Activated B cell treated with CpG ODN at 0.5 μM for 24 hours (primary cell): Measurements from ENCODE around the gene EVI5L. TPM values are rescaled to one million over a fixed set of nuclear protein-coding genes. Genes with fewer than 3 reads are reported as not detected.

ENCODE experiments used
- ATAC-seq: fragments of 200-7000 bp; cut with Tn5 transposase; one replicate; pipeline ENCODE4 v1.10.0; 2021; ENCODE audit warnings: low read depth, mild to moderate bottlenecking, moderate library complexity
- CTCF ChIA-PET: fragments of 350-600 bp; sonication (Branson Sonifier 250); formaldehyde crosslinking; loops from one replicate; lab custom pipeline; 2021; ENCODE audit warnings: antibody characterized with exemption; lab: Charles Lee
- POLR2A ChIA-PET: fragments of 350-600 bp; sonication (Branson Sonifier 250); formaldehyde crosslinking; loops from one replicate; lab custom pipeline; 2021; ENCODE audit warnings: antibody characterized with exemption; lab: Charles Lee
- DNase-seq: peaks from one replicate; pipeline ENCODE4 v3.0.0; 2022
- H3K27ac Mint-ChIP-seq: one replicate; pipeline ENCODE4 v1.8.0; 2020; ENCODE audit warnings: mixed read lengths
- H3K27me3 Mint-ChIP-seq: one replicate; pipeline ENCODE4 v1.8.0; 2021; ENCODE audit warnings: mixed read lengths
- H3K36me3 Mint-ChIP-seq: one replicate; pipeline ENCODE4 v1.8.0; 2021; ENCODE audit warnings: low read depth, mixed read lengths
- H3K4me1 Mint-ChIP-seq: one replicate; pipeline ENCODE4 v1.8.0; 2021; ENCODE audit warnings: mixed read lengths
- H3K4me3 Mint-ChIP-seq: one replicate; pipeline ENCODE4 v1.8.0; 2020; ENCODE audit warnings: mild to moderate bottlenecking, mixed read lengths
- H3K9me3 Mint-ChIP-seq: one replicate; pipeline ENCODE4 v1.8.0; 2020; ENCODE audit warnings: mixed read lengths
- CTCF ChIP-seq: fragments of 200-600 bp; IDR thresholded peaks from one replicate; pipeline ENCODE4 v1.8.0; 2022; ENCODE audit warnings: antibody characterized with exemption, mild to moderate bottlenecking
- intact Hi-C: fragments of 100-400 bp; cut with micrococcal nuclease; formaldehyde crosslinking; loops from one replicate; pipeline ENCODE4 v1.15.1; 2024
- total RNA-seq: library from RNA; stranded (reverse); gene quantifications from 2 replicates; pipeline ENCODE4 v1.2.3, GENCODE V29; 2022

EVI5L gene
- total RNA-seq, 1 donor from 2014 or later, result 12.8 TPM

- H3K36me3 Mint-ChIP-seq, result peaks cover 25% of the 10 kb centered on the region
- ChIA-PET CTCF (interaction anchor here (0.8 to 1.6 kb wide), 6 partner anchors 13 to 254 kb away, joined by 3 to 7 read pairs (median 4); partner anchors contain the start of gene SNAPC2), POLR2A (interaction anchor here (0.6 to 1.6 kb wide), 11 partner anchors 11 to 804 kb away, joined by 3 to 30 read pairs (median 5); partner anchors contain the start of genes PET100, SNAPC2, TGFBR3L and TIMM44)
- intact Hi-C loops, result loop anchor here (1.0 kb wide), 7 partner anchors 17 to 306 kb away; partner anchors contain the start of genes CERS4, FCER2, SNAPC2 and TIMM44
- H3K27me3 Mint-ChIP-seq, result no peaks in the 10 kb centered on the region
- no peaks in the 10 kb centered on the region for H3K9me3 Mint-ChIP-seq
- TF ChIP-seq CTCF, result no peak
- H3K4me1 Mint-ChIP-seq, result peaks cover 33% of the 10 kb centered on the region
- peak within 1 kb of the TSS; percentile 91 for H3K27ac Mint-ChIP-seq
- H3K4me3 Mint-ChIP-seq, result peak within 1 kb of the TSS; percentile 89
- ATAC-seq (peak; percentile 91), DNase-seq (peak; percentile 99)
Measured at GRCh38 chr19:7903244-7904073, 73.4 kb downstream of the EVI5L start, which contains the start of gene MAP2K7. TSS of gene MAP2K7 (plus strand) at chr19:7903877. CDS start at chr19:7903945, 68 bp downstream.

- no peaks in the 10 kb centered on the region for H3K9me3 Mint-ChIP-seq
- H3K36me3 Mint-ChIP-seq, result peaks cover 25% of the 10 kb centered on the region
- ATAC-seq (peak; percentile 58), DNase-seq (no peak)
- H3K27ac Mint-ChIP-seq, result peak overlapping the region; percentile 83
- no peaks in the 10 kb centered on the region for H3K27me3 Mint-ChIP-seq
- intact Hi-C loops, result no loop called here
- H3K4me3 Mint-ChIP-seq, result peak overlapping the region; percentile 89
- ChIA-PET CTCF (interaction anchor here (0.8 to 1.6 kb wide), 6 partner anchors 12 to 255 kb away, joined by 3 to 7 read pairs (median 4); partner anchors contain the start of gene SNAPC2), POLR2A (interaction anchor here (0.8 to 1.6 kb wide), 8 partner anchors 10 to 805 kb away, joined by 3 to 30 read pairs (median 4); partner anchors contain the start of genes PET100, SNAPC2, TGFBR3L and TIMM44)
- TF ChIP-seq CTCF, result no peak
- peaks cover 33% of the 10 kb centered on the region for H3K4me1 Mint-ChIP-seq
Measured at GRCh38 chr19:7904074-7905020, 74.3 kb downstream of the EVI5L start.

GRCh38 chr19:7905268-7905667, 75.2 kb downstream of the EVI5L start:
- TF ChIP-seq CTCF, result no peak
- H3K36me3 Mint-ChIP-seq, result peaks cover 29% of the 10 kb centered on the region
- H3K4me1 Mint-ChIP-seq, result peaks cover 33% of the 10 kb centered on the region
- H3K27ac Mint-ChIP-seq, result peak overlapping the region; percentile 83
- no peaks in the 10 kb centered on the region for H3K27me3 Mint-ChIP-seq
- no peak for ATAC-seq
- intact Hi-C loops, result no loop called here
- H3K4me3 Mint-ChIP-seq, result peak overlapping the region; percentile 85
- POLR2A ChIA-PET, result no interaction called here
- CTCF ChIA-PET, result no interaction called here
- no peaks in the 10 kb centered on the region for H3K9me3 Mint-ChIP-seq
- no peak for DNase-seq

GRCh38 chr19:7905859-7906258, 75.8 kb downstream of the EVI5L start:
- no peak for TF ChIP-seq CTCF
- intact Hi-C loops, result no loop called here
- no peaks in the 10 kb centered on the region for H3K9me3 Mint-ChIP-seq
- peaks cover 35% of the 10 kb centered on the region for H3K36me3 Mint-ChIP-seq
- H3K4me3 Mint-ChIP-seq, result peak overlapping the region; percentile 72
- peaks cover 33% of the 10 kb centered on the region for H3K4me1 Mint-ChIP-seq
- no peak for DNase-seq
- no peak for ATAC-seq
- CTCF ChIA-PET, result no interaction called here
- peak overlapping the region; percentile 47 for H3K27ac Mint-ChIP-seq
- POLR2A ChIA-PET, result no interaction called here
- H3K27me3 Mint-ChIP-seq, result no peaks in the 10 kb centered on the region
